ENCODE measurements around the gene HMGCL.
"Not testable (repeated sequence)": the region's sequence is repeated elsewhere in the genome, so short reads cannot be mapped to it uniquely, and the experiment has no call there.

HMGCL gene

DNA sequence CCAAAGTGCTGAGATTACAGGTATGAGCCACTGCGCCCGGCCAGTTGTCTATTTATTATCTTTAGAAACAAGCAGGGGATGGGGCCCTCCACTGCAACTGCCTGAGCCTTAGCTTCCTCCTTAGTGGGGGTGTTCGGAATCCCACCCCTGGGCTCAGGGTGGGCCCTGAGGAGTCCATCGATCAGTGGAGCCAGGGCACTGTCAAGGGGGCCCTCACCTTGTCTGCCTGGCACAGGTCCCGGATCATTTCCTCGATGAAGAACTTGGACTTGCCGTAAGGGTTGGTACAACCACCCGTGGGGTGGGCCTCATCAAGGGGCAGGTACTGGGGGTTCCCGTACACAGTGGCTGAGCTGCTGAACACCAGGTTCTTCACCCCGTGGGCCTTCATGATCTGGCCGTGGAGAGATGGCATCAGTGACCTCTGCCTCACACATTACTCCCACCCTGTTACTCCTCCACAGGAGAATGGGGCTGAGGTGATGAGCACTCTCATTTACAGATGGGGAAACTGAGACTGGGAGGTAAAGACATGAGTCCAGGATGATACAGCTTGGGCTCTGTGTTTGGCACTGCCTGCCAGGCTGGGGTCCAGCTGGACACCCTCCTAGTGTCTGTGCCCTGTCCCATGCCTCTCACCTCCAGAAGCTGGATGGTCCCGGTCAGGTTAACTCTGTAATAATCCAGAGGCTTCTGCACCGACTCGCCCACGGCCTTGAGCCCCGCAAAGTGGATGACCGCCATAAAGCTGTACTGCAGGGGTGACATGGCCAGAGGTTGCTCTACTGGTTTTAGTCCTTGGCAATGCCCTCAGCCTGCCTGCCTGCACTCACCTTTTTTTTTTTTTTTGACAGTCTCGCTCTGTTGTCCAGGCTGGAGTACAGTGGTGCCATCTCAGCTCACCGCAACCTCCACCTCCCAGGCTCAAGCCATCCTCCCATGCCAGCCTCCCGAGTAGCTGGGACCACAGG is 27.5 kb downstream of the HMGCL start:
- no peak for DNase-seq

DNA sequence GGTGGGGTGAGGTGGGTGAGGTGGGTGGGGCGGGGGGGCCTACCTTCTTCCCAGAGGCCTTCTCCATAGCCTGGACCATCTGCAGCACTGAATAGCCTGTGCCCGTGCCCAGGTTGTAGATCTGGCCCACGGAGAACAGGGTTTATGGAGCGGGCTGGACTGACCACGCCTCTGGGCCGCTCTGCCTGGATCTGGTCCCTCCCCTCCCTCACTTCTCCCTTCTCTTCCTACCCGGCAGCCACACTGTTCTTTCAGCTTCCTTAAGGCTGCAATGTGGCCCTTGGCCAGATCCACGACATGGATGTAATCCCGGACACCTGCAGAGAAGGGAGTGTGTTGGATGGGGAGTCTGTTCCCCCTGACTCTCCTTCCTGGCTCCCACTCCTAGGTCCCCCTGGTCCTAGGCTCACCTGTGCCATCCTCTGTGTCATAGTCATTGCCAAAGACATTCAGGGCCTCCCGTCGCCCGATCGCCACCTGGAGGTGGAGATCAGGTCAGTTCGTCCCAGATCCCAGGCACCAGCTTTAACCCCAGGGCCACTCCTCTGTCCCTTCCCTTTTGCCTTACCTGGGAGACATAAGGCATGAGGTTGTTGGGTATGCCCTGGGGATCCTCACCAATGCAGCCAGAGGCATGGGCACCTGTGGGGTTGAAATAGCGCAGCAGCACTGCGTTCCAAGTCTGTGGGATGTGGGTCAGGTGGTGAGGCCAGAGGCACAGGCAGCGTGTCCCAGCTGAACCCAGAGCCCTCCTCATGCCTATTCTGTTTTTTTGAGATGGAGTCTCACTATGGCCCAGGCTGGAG is 28.6 kb downstream of the HMGCL start:
- DNase-seq, result no peak

DNA sequence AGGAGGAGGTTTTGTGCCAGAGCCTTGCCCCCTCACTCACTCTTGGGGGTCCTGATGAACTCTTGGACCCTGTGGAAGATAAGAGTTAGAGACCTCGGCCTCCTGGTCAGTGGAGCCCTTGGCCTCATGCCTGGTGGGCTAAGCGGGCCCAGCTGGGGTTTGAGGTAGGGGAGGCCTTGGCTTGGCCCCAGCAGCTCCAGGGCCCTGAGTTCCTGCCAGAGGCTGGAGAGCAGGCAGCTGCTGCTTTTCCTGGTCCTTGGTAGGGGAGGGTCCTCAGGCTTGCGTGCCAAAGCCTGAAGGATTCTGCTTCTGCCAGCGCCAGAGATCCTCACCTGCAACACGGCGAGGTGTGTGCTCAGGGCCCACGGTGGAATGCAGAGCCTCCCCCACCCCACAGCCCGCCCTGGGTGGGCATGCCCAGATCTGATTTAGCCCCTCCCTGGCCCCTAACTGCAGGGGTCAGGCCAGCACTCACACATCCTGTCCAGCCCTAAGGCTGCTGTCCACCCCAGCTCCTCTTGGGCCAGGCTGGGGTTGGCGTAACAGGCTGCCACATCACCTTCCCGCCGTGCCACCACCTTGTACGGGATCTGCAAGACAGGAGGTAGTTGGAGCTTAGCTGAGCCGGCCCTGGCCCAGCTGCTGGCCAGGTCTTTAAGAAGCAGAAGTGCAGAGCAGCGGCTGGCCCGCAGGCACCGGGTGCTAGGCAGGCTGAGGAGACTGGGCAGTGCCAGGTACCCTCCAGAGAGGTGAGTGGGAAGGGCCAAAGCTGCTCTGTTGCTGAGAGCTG is 29.4 kb downstream of the HMGCL start:
- DNase-seq, result no peak

DNA sequence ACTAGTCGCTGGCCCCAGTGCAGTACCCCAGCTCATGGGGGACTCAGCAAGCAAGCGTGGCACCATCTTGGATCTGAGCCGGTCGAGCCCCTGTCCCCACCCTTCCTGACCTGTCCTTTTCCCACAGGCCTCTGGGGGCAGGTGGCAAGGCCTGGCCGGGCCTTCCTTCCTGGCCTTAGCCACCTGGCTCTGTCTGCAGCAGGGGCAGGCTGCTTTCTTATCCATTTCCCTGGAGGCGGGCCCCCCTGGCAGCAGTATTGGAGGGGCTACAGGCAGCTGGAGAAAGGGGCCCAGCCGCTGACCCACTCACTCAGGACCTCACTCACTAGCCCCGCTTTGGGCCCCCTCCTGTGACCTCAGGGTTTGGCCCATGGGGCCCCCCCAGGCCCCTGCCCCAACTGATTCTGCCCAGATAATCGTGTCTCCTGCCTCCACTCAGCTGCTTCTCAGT is 30.5 kb downstream of the HMGCL start:
- not testable (repeated sequence) for DNase-seq

DNA sequence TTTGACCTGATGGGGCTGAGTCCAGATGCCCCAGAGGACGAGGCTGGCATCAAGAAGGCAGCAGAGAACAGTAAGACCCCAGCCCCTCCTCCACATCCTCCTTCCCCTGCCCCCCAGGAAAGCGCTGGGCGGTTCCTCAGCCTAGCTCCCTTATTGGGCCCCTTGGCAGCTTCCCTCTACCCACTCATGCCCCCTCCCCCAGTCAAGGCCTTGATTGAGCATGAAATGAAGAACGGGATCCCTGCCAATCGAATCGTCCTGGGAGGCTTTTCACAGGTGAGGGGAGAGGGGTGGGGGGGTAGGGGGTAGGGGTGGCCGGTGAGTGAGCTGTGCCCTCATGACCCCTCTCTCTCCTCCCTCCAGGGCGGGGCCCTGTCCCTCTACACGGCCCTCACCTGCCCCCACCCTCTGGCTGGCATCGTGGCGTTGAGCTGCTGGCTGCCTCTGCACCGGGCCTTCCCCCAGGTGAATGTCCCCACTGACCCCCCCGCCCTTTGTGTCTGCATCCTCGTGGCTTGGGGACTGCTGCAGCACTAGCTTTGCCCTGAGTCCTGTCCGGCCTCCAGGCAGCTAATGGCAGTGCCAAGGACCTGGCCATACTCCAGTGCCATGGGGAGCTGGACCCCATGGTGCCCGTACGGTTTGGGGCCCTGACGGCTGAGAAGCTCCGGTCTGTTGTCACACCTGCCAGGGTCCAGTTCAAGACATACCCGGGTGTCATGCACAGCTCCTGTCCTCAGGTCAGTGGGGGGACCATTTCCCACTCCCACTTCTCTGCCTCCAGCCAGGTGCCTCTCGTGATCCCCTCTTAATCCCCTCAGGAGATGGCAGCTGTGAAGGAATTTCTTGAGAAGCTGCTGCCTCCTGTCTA is 31.1 kb downstream of the HMGCL start:
- DNase-seq, result no peak

DNA sequence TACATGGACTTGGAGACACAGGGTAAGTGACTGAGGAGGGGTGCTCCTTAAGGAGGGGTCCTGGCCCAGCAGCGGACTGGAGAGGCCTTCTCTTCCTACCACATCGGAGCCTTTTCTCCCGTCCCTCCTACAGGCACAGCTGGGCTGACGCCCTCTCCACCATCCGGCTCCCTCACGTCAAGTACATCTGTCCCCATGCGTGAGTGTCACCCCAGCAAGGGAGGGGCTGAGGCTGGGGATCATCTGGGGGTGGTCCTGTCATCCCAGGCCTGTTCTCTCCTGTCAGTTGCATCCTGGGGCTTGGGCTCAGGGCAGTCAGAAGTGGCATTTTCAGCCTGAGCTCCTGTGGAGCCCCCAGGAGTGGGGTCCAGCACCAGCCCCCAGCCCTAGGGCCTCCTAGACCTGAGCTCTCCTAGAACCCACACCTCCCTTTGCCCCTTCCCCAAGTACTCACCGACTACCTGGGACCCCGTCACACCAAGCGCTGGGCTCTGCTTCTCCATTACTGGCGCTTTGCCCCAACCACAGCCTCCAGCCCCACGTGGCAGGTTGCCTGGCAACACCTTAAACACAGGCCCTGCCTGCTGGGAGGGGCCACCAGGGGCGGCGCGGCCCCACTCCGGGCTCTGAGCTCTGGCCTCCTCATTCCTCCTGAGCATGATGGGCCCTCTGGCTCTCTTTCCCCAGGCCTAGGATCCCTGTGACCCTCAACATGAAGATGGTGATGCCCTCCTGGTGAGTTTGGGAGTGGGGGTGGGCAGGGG is 32.0 kb downstream of the HMGCL start:
- DNase-seq, result no peak

GRCh38 chr1:23792151-23792945 is 32.9 kb downstream of the HMGCL start:
- DNase-seq, result no peak

DNA sequence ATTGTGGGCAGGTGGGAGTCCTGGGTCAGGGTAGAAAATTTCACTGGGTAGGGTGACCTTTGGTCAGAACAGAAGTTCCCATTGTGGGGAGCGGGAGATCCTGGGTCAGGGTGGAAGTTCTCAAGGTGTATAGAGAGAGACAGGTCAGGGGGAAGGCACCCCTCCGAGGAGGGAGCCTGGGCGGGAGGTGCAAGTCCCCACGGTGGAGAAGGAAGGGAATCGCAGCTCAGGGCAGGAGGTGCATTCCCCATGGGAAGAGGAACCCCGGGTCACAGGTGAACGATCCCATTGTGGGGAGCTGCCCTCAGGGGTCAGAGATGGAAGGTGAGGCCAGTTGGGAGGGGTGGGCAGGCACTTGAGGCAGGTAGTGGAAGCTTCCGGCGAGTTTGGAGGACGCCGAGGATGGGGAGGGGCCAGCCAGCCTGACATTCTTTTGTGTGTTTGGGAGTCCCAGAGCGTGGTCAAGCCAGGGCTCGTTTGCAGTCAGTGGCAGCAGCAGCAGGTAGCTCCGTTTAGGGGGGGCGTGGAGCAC is 33.6 kb downstream of the HMGCL start:
- no peak for DNase-seq

- peak; percentile 74 for DNase-seq
Measured at GRCh38 chr1:23790696-23791515, 34.3 kb downstream of the HMGCL start, which contains the start of gene LYPLA2. Gene LYPLA2, plus strand, starts transcription at chr1:23791145. Its CDS starts 1,538 bp downstream, at chr1:23792683.

DNA sequence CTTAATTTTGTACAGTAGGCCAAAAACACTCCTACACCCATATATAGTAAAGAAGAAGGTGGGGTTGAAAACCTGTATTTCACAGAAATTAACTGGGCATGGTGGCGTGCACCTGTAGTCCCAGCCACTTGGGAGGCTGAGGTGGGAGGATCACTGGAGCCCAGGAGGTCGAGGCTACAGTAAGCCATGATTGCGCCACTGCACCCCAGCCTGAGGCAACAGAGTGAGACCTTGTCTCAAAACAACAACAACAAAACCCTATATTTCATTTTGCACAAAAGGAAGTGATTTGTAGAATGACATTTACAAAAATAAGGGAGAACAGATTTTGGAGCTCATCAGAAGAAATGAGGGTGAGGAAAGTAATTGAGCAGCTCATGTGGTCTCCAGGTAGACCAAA is 36.5 kb downstream of the HMGCL start:
- no peak for DNase-seq

- no peak for DNase-seq
Measured at GRCh38 chr1:23787701-23788100, 37.5 kb downstream of the HMGCL start.

DNA sequence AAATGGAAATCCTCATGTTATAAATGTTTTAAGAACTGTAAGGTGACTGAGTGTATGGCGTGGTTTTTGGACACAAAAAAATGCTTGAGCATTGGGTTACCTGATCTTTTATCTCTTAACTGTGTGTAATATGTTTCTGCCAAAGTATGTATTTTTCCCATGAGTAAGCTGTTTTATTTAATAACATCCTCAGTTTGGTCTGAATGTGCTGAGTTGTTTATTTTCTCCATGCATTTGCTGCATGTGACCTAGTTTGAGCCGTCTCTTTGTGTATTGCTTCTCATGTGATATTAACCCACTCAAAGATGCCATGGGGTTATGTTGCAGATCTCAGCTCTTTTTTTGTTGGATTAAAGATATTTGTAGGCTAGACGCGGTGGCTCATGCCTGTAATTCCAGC is 40.4 kb downstream of the HMGCL start:
- no peak for DNase-seq

DNA sequence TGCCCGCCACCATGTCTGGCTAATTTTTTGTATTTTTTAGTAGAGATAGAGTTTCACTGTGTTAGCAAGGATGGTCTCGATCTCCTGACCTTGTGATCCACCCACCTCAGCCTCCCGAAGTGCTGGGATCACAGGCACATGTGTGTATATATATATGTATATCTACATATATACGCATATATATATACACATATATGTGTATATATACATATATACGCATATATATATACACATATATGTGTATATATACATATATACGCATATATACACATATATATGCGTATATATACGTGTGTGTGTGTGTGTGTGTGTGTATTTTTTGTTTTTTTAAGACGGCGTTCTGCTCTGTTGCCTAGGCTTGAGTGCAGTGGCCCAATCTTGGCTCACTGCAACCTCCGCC is 42.1 kb downstream of the HMGCL start:
- DNase-seq, result not testable (repeated sequence)

GRCh38 chr1:23779826-23780371 is 45.3 kb downstream of the HMGCL start:
- DNase-seq, result no peak

DNA sequence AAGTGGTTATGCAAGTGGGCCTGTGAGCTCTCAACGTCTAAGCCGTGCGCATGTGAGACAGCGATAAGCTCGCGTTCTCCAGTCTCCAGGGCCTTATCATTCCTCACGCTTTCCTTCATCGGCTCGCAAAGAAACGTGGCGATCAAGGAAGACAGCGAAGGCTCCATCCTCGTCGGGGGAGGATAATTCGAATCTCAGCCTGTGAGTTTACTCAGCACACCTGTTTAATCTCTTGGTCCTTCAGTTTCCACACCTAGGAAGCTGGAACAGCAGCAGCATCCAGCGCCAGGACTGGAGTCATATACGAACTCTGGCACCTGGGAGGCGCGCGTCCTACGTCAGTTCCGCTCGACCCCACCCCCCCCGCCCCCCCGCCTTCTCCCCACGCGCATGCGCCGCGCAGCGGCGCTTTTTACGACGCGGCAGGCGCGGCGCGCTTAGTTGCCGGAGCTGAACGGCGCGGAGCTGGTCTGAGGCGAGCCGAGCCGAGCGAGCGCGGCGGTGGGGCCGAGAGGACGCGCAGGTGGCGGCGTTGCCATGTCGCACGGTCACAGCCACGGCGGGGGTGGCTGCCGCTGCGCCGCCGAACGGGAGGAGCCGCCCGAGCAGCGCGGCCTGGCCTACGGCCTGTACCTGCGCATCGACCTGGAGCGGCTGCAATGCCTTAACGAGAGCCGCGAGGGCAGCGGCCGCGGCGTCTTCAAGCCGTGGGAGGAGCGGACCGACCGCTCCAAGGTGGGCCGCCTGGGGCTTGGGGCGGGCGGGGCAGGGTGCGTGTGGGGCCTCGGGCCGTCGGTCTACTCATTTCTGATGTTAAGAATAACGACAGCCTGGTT is 47.0 kb downstream of the HMGCL start, which contains the start of gene PITHD1:
TSS of gene PITHD1 (plus strand) at position 440 of the 836 bp plus-strand sequence. CDS start at position 538, 98 bp downstream.
- peak; percentile 73 for DNase-seq

- DNase-seq, result no peak
Measured at GRCh38 chr1:23776217-23776616, 49.0 kb downstream of the HMGCL start.

- DNase-seq, result no peak
Measured at GRCh38 chr1:23774174-23774880, 50.9 kb downstream of the HMGCL start.

All from activated gamma-delta T cell (primary cell).